H9 (cell line): Measurements from ENCODE around the gene SPDYC. TPM values are rescaled to one million over a fixed set of nuclear protein-coding genes. Genes with fewer than 3 reads are reported as not detected.

ENCODE experiments used
- DNase-seq: peaks from one replicate; pipeline ENCODE4 v3.0.0-alpha.2; 2017
- H2AFZ ChIP-seq: one replicate; pipeline ENCODE4 v1.6.1; 2013; ENCODE audit warnings: mild to moderate bottlenecking, low read length, control low read depth, moderate library complexity
- H2AK5ac ChIP-seq: 2 replicates; pipeline ENCODE4 v1.6.1; 2013; ENCODE audit warnings: low read length, control low read depth, mixed read lengths; ENCODE audit not compliant: insufficient read length
- H2BK120ac ChIP-seq: one replicate; pipeline ENCODE4 v1.6.1; 2013; ENCODE audit warnings: low read depth, mild to moderate bottlenecking, low read length, control low read depth, inconsistent platforms; ENCODE audit not compliant: poor library complexity, severe bottlenecking
- H2BK12ac ChIP-seq: 2 replicates; pipeline ENCODE4 v1.6.1; 2013; ENCODE audit warnings: low read length, control low read depth, mixed read lengths, low read depth; ENCODE audit not compliant: insufficient read length
- H2BK15ac ChIP-seq: 2 replicates; pipeline ENCODE4 v1.6.1; 2013; ENCODE audit warnings: low read depth, low read length, control low read depth
- H2BK20ac ChIP-seq: one replicate; pipeline ENCODE4 v1.6.1; 2013; ENCODE audit warnings: low read depth, mild to moderate bottlenecking, low read length, control low read depth, inconsistent platforms; ENCODE audit not compliant: poor library complexity, severe bottlenecking
- H2BK5ac ChIP-seq: 2 replicates; pipeline ENCODE4 v1.6.1; 2013; ENCODE audit warnings: low read length, control low read depth, mixed read lengths; ENCODE audit not compliant: insufficient read length
- H3K14ac ChIP-seq: 2 replicates; pipeline ENCODE4 v1.6.1; 2013; ENCODE audit warnings: low read length, control low read depth; ENCODE audit not compliant: insufficient read depth
- H3K18ac ChIP-seq: 2 replicates; pipeline ENCODE4 v1.6.1; 2013; ENCODE audit warnings: low read depth, mild to moderate bottlenecking, mixed read lengths, low read length, control low read depth; ENCODE audit not compliant: insufficient read length
- H3K23ac ChIP-seq: 2 replicates; pipeline ENCODE4 v1.6.1; 2013; ENCODE audit warnings: low read length, control low read depth, mixed read lengths, low read depth; ENCODE audit not compliant: insufficient read length
- H3K23me2 ChIP-seq: 2 replicates; pipeline ENCODE4 v1.6.1; 2013; ENCODE audit warnings: low read depth, mild to moderate bottlenecking, mixed read lengths, low read length, control low read depth; ENCODE audit not compliant: insufficient read length, poor library complexity, severe bottlenecking
- H3K27ac ChIP-seq: 2 replicates; pipeline ENCODE4 v1.5.1; 2013; ENCODE audit warnings: low read length, control low read depth, mixed read lengths, low read depth; ENCODE audit not compliant: insufficient read length
- H3K27me3 ChIP-seq: 2 replicates; pipeline ENCODE4 v1.6.1; 2013; ENCODE audit warnings: low read length, control low read depth, inconsistent platforms; ENCODE audit not compliant: insufficient read depth
- H3K4ac ChIP-seq: 2 replicates; pipeline ENCODE4 v1.6.1; 2013; ENCODE audit warnings: low read depth, mild to moderate bottlenecking, control low read depth, inconsistent platforms, low read length, moderate library complexity
- H3K4me1 ChIP-seq: 2 replicates; pipeline ENCODE4 v1.6.1; 2013; ENCODE audit warnings: low read length, control low read depth, inconsistent platforms; ENCODE audit not compliant: insufficient read depth
- H3K4me2 ChIP-seq: 2 replicates; pipeline ENCODE4 v1.6.1; 2013; ENCODE audit warnings: low read length, control low read depth, mixed read lengths; ENCODE audit not compliant: insufficient read length, insufficient read depth
- H3K56ac ChIP-seq: 2 replicates; pipeline ENCODE4 v1.6.1; 2013; ENCODE audit warnings: low read depth, mild to moderate bottlenecking, mixed read lengths, low read length, control low read depth; ENCODE audit not compliant: insufficient read length
- H3K79me1 ChIP-seq: 2 replicates; pipeline ENCODE4 v1.6.1; 2013; ENCODE audit warnings: low read depth, mild to moderate bottlenecking, moderate library complexity, low read length, control low read depth, inconsistent platforms; ENCODE audit not compliant: insufficient read depth, poor library complexity, severe bottlenecking
- H3K79me2 ChIP-seq: 2 replicates; pipeline ENCODE4 v1.6.1; 2013; ENCODE audit warnings: low read length, control low read depth, inconsistent platforms; ENCODE audit not compliant: insufficient read depth
- H3K9ac ChIP-seq: 2 replicates; pipeline ENCODE4 v1.6.1; 2013; ENCODE audit warnings: low read length, control low read depth, mixed read lengths; ENCODE audit not compliant: insufficient read length; ENCODE audit errors: extremely low read depth
- H3K9me3 ChIP-seq: one replicate; pipeline ENCODE4 v1.6.1; 2013; ENCODE audit warnings: low read depth, low read length, inconsistent platforms; ENCODE audit not compliant: control insufficient read depth
- H3T11ph ChIP-seq: one replicate; pipeline ENCODE4 v1.6.1; 2013; ENCODE audit warnings: mild to moderate bottlenecking, low read length, control low read depth, inconsistent platforms
- H4K20me1 ChIP-seq: one replicate; pipeline ENCODE4 v1.6.1; 2013; ENCODE audit not compliant: control insufficient read depth, insufficient read length, insufficient read depth
- H4K5ac ChIP-seq: 2 replicates; pipeline ENCODE4 v1.6.1; 2013; ENCODE audit warnings: low read depth, mild to moderate bottlenecking, mixed read lengths, low read length, control low read depth; ENCODE audit not compliant: insufficient read length
- H4K8ac ChIP-seq: replicated peaks from 2 replicates; pipeline ENCODE4 v1.6.1; 2013; ENCODE audit warnings: low read length, control low read depth, mixed read lengths, low read depth; ENCODE audit not compliant: insufficient read length
- H4K91ac ChIP-seq: 2 replicates; pipeline ENCODE4 v1.6.1; 2013; ENCODE audit warnings: low read depth, mild to moderate bottlenecking, moderate library complexity, mixed read lengths, low read length, control low read depth; ENCODE audit not compliant: insufficient read length
- H3K27ac Mint-ChIP-seq, 3 experiments: 2 replicates in 2 of 3; 3 replicates in 1 of 3; pipeline ENCODE4 v1.8.0; 2020 to 2021; ENCODE audit warnings: mixed read lengths in 3 of 3, mild to moderate bottlenecking in 1 of 3, moderate library complexity in 1 of 3
- H3K27me3 Mint-ChIP-seq: 2 replicates; pipeline ENCODE4 v1.8.0; 2021; ENCODE audit warnings: low read depth, mild to moderate bottlenecking, moderate library complexity, mixed read lengths
- H3K36me3 Mint-ChIP-seq, 3 experiments: 2 replicates in 2 of 3; 3 replicates in 1 of 3; pipeline ENCODE4 v1.8.0; 2020 to 2021; ENCODE audit warnings: low read depth in 3 of 3, mixed read lengths in 3 of 3; ENCODE audit not compliant: insufficient read depth in 1 of 3
- H3K4me1 Mint-ChIP-seq, 2 experiments: 2 replicates each; pipeline ENCODE4 v1.8.0; 2020; ENCODE audit warnings: mixed read lengths in 2 of 2
- H3K4me3 Mint-ChIP-seq, 2 experiments: 2 replicates in 1 of 2; 3 replicates in 1 of 2; pipeline ENCODE4 v1.8.0; 2020 to 2021; ENCODE audit warnings: mild to moderate bottlenecking in 2 of 2, mixed read lengths in 2 of 2, moderate library complexity in 1 of 2
- H3K9me3 Mint-ChIP-seq, 2 experiments: 2 replicates in 1 of 2; 3 replicates in 1 of 2; pipeline ENCODE4 v1.8.0; 2020; ENCODE audit warnings: mild to moderate bottlenecking in 2 of 2, mixed read lengths in 2 of 2, moderate library complexity in 1 of 2
- WGBS: extraction: QIAGEN DNeasy Blood & Tissue Kit; methylation state at CpG from one replicate; pipeline ENCODE4 v1.1.7; 2013; ENCODE audit warnings: missing lambda C conversion rate, low lambda C conversion rate, mixed read lengths; ENCODE audit not compliant: insufficient read length; ENCODE audit errors: extremely low coverage; 5-methylcytosine and 5-hydroxymethylcytosine counted together
- total RNA-seq: library from RNA; stranded (reverse); gene quantifications from 2 replicates; pipeline ENCODE4 v1.2.1, GENCODE V29; 2021
- TF ChIP-seq, protein P1 (sequence below): fragments of 200-600 bp; sonication (generic); conservative IDR thresholded peaks from 3 replicates; pipeline ENCODE4 v1.8.0; 2021; ENCODE audit warnings: antibody characterized with exemption, mild to moderate bottlenecking

Gene SPDYC
- total RNA-seq, 1 experiment from 2014 or later, result 0.61 TPM

DNA sequence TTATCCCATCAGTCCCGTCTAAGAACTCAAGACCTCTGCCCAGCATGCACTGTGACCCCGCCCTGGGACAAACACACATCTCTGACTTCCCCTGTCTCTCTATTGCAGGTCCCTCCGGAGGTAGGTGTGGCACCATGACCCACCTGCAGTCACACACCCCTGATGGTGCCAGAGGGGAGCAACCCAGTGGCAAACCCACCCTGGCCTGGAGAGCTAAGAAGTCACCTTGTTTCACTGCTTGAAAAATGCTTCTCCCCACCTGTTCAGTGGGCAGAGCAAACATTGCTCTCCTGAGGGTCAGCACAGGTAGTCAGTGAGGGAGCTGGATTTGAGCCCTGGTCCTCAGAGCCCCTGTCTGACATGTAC, 35.6 kb downstream of the SPDYC start:
- Mint-ChIP-seq H3K27ac (no peak overlapping the region), H3K27me3 (no peaks in the 10 kb centered on the region), H3K9me3 (no peaks in the 10 kb centered on the region), H3K36me3 (peaks cover 21 to 72% (median 61%) of the 10 kb centered on the region in 3 experiments; a peak in 6 of 7 replicates), H3K4me1 (peaks cover 11 to 18% of the 10 kb centered on the region in 2 experiments), H3K4me3 (no peak overlapping the region)
- Histone ChIP-seq H3K79me1 (no peaks in the 10 kb centered on the region), H3K9ac (no peak overlapping the region), H3K56ac (no peak overlapping the region), H4K8ac (no peak overlapping the region), H3T11ph (no peak overlapping the region), H3K27me3 (no peaks in the 10 kb centered on the region), H4K20me1 (no peaks in the 10 kb centered on the region), H3K4me2 (no peak overlapping the region), H3K27ac (no peak overlapping the region), H2BK12ac (no peak overlapping the region), H3K4ac (no peak overlapping the region), H2BK120ac (no peak overlapping the region), H2AK5ac (no peak overlapping the region), H3K23ac (no peak overlapping the region), H3K23me2 (no peaks in the 10 kb centered on the region), H2BK15ac (no peak overlapping the region), H4K5ac (no peak overlapping the region), H4K91ac (no peak overlapping the region), H3K4me1 (no peaks in the 10 kb centered on the region), H2BK5ac (no peak overlapping the region), H3K9me3 (no peaks in the 10 kb centered on the region), H3K18ac (no peak overlapping the region), H2AFZ (no peak overlapping the region), H3K79me2 (no peaks in the 10 kb centered on the region), H3K14ac (no peak overlapping the region), H2BK20ac (no peak overlapping the region)
- DNase-seq, result peak; percentile 9
- TF ChIP-seq, protein P1, sequence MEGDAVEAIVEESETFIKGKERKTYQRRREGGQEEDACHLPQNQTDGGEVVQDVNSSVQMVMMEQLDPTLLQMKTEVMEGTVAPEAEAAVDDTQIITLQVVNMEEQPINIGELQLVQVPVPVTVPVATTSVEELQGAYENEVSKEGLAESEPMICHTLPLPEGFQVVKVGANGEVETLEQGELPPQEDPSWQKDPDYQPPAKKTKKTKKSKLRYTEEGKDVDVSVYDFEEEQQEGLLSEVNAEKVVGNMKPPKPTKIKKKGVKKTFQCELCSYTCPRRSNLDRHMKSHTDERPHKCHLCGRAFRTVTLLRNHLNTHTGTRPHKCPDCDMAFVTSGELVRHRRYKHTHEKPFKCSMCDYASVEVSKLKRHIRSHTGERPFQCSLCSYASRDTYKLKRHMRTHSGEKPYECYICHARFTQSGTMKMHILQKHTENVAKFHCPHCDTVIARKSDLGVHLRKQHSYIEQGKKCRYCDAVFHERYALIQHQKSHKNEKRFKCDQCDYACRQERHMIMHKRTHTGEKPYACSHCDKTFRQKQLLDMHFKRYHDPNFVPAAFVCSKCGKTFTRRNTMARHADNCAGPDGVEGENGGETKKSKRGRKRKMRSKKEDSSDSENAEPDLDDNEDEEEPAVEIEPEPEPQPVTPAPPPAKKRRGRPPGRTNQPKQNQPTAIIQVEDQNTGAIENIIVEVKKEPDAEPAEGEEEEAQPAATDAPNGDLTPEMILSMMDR, result no peak
- WGBS, result no CpG with 5 or more reads among the region's 3 CpGs
